H1 (cell line): Measurements from ENCODE around the gene MAPK8IP3. TPM values are rescaled to one million over a fixed set of nuclear protein-coding genes. Genes with fewer than 3 reads are reported as not detected.

Source experiments
- CTCF ChIA-PET: fragments of 300-600 bp; sonication (Branson Sonifier 250); formaldehyde crosslinking; loops from one replicate; lab custom pipeline; 2021; ENCODE audit not compliant: partially characterized antibody; lab: Charles Lee
- POLR2A ChIA-PET: fragments of 300-600 bp; sonication (Branson Sonifier 250); formaldehyde crosslinking; loops from one replicate; lab custom pipeline; 2021; ENCODE audit warnings: inconsistent platforms; ENCODE audit not compliant: partially characterized antibody; lab: Charles Lee
- DNase-seq, 2 experiments: peaks; one replicate each; pipeline versions ENCODE4 v3.0.0 to v3.0.0-alpha.2; 2010 to 2022; ENCODE audit warnings: low spot score in 2 of 2, low read depth in 1 of 2, mixed read lengths in 1 of 2
- FAIRE-seq: peaks from 2 replicates; lab custom pipeline; 2011; peaks lifted over from hg19 to GRCh38; lab: Jason Lieb, UNC
- H2AFZ ChIP-seq: 2 replicates; pipeline ENCODE4 v1.8.1; 2012; ENCODE audit warnings: low read length, inconsistent platforms
- H2AK5ac ChIP-seq: 2 replicates; pipeline ENCODE4 v1.6.1; 2013; ENCODE audit warnings: low read depth, low read length
- H2BK120ac ChIP-seq: replicated peaks from 2 replicates; pipeline ENCODE3; 2013; ENCODE audit warnings: low read depth, low read length, inconsistent platforms
- H2BK12ac ChIP-seq: 2 replicates; pipeline ENCODE4 v1.6.1; 2013; ENCODE audit warnings: low read depth, low read length
- H2BK15ac ChIP-seq: 2 replicates; pipeline ENCODE4 v1.6.1; 2013; ENCODE audit warnings: low read length
- H2BK20ac ChIP-seq: 2 replicates; pipeline ENCODE4 v1.6.1; 2013; ENCODE audit warnings: low read length
- H2BK5ac ChIP-seq: 2 replicates; pipeline ENCODE4 v1.6.1; 2013; ENCODE audit warnings: low read depth, low read length
- H3K14ac ChIP-seq: 2 replicates; pipeline ENCODE4 v1.6.1; 2013; ENCODE audit warnings: inconsistent platforms; ENCODE audit not compliant: insufficient read length
- H3K18ac ChIP-seq: 2 replicates; pipeline ENCODE4 v1.6.1; 2013; ENCODE audit warnings: low read length; ENCODE audit errors: extremely low read depth
- H3K23ac ChIP-seq: 2 replicates; pipeline ENCODE4 v1.6.1; 2013; ENCODE audit warnings: inconsistent platforms; ENCODE audit not compliant: insufficient read length
- H3K23me2 ChIP-seq: 2 replicates; pipeline ENCODE4 v1.6.1; 2013; ENCODE audit warnings: low read depth, low read length
- H3K27ac ChIP-seq: 2 replicates; pipeline ENCODE4 v1.6.1; 2011; ENCODE audit warnings: low read depth, low read length, inconsistent platforms
- H3K27me3 ChIP-seq, 4 experiments: replicated peaks in 1 of 4; 1 replicate in 1 of 4; 2 replicates in 3 of 4; pipeline versions ENCODE4 v1.6.1 to v1.8.1; 2011 to 2013; ENCODE audit warnings: low read length in 3 of 4, mild to moderate bottlenecking in 3 of 4, inconsistent platforms in 2 of 4, mixed read lengths in 2 of 4, moderate library complexity in 1 of 4; ENCODE audit not compliant: control insufficient read depth in 3 of 4, insufficient read depth in 3 of 4; ENCODE audit errors: extremely low read depth in 1 of 4
- H3K36me3 ChIP-seq, 4 experiments: 2 replicates each; pipeline versions ENCODE4 v1.6.1 to v1.8.1; 2011 to 2013; ENCODE audit warnings: mild to moderate bottlenecking in 4 of 4, low read length in 3 of 4, moderate library complexity in 2 of 4, control low read depth in 1 of 4, inconsistent platforms in 1 of 4; ENCODE audit not compliant: insufficient read depth in 4 of 4, control insufficient read depth in 2 of 4
- H3K4ac ChIP-seq: replicated peaks from 2 replicates; pipeline ENCODE3; 2013; ENCODE audit warnings: low read length, low read depth, mixed read lengths, inconsistent platforms; ENCODE audit not compliant: insufficient read length
- H3K4me1 ChIP-seq, 4 experiments: replicated peaks in 1 of 4; 1 replicate in 1 of 4; 2 replicates in 3 of 4; pipeline versions ENCODE4 v1.6.1 to v1.8.1; 2011 to 2013; ENCODE audit warnings: low read length in 3 of 4, inconsistent platforms in 2 of 4, mixed read lengths in 1 of 4; ENCODE audit not compliant: insufficient read depth in 4 of 4, control insufficient read depth in 3 of 4
- H3K4me2 ChIP-seq, 2 experiments: 2 replicates each; pipeline versions ENCODE4 v1.6.1 to v1.8.1; 2011 to 2013; ENCODE audit warnings: low read depth in 2 of 2, low read length in 2 of 2, control low read depth in 1 of 2, inconsistent platforms in 1 of 2, mild to moderate bottlenecking in 1 of 2; ENCODE audit not compliant: insufficient read depth in 1 of 2
- H3K4me3 ChIP-seq, 4 experiments: fragments of 200-600, 300-600 bp in 1 of 4; sonication (generic), shearing (Covaris generic), sonication (Bioruptor Twin) in 1 of 4; 2 replicates each; pipeline versions ENCODE4 v1.5.1 to v1.8.1; 2011 to 2016; ENCODE audit warnings: low read length in 4 of 4, low read depth in 3 of 4, control low read depth in 2 of 4, inconsistent platforms in 2 of 4, mild to moderate bottlenecking in 2 of 4, mixed read lengths in 1 of 4, moderate library complexity in 1 of 4; ENCODE audit not compliant: insufficient read depth in 2 of 4; ENCODE audit errors: extremely low read depth in 1 of 4
- H3K56ac ChIP-seq: replicated peaks from 2 replicates; pipeline ENCODE3; 2013; ENCODE audit warnings: low read depth, mild to moderate bottlenecking, mixed read lengths, low read length, inconsistent platforms; ENCODE audit not compliant: insufficient read length
- H3K79me1 ChIP-seq: 2 replicates; pipeline ENCODE4 v1.6.1; 2013; ENCODE audit warnings: low read depth, low read length, control low read depth
- H3K79me2 ChIP-seq, 2 experiments: 2 replicates each; pipeline versions ENCODE4 v1.6.1 to v1.8.1; 2012 to 2013; ENCODE audit warnings: low read length in 2 of 2, mild to moderate bottlenecking in 2 of 2, inconsistent platforms in 1 of 2; ENCODE audit not compliant: insufficient read depth in 2 of 2, control insufficient read depth in 1 of 2
- H3K9ac ChIP-seq, 4 experiments: replicated peaks in 1 of 4; 1 replicate in 1 of 4; 2 replicates in 3 of 4; pipeline versions ENCODE4 v1.6.1 to v1.8.1; 2011 to 2013; ENCODE audit warnings: low read depth in 3 of 4, low read length in 3 of 4, control low read depth in 2 of 4, mild to moderate bottlenecking in 2 of 4, moderate library complexity in 2 of 4, inconsistent platforms in 1 of 4; ENCODE audit errors: extremely low read depth in 1 of 4
- H3K9me3 ChIP-seq, 2 experiments: 2 replicates each; pipeline versions ENCODE4 v1.6.1 to v1.8.1; 2012 to 2013; ENCODE audit warnings: mild to moderate bottlenecking in 2 of 2, moderate library complexity in 2 of 2, control low read depth in 1 of 2, inconsistent platforms in 1 of 2, low read depth in 1 of 2, low read length in 1 of 2, mixed read lengths in 1 of 2; ENCODE audit not compliant: insufficient read depth in 2 of 2
- H4K20me1 ChIP-seq, 2 experiments: replicated peaks in 1 of 2; 2 replicates each; pipeline versions ENCODE3 to v1.8.1; 2011 to 2013; ENCODE audit warnings: inconsistent platforms in 2 of 2, low read length in 2 of 2, mild to moderate bottlenecking in 1 of 2; ENCODE audit not compliant: insufficient read depth in 2 of 2, control insufficient read depth in 1 of 2
- H4K5ac ChIP-seq: 2 replicates; pipeline ENCODE4 v1.6.1; 2013; ENCODE audit warnings: low read length, low read depth, mixed read lengths, inconsistent platforms; ENCODE audit not compliant: insufficient read length
- H4K8ac ChIP-seq: 2 replicates; pipeline ENCODE4 v1.8.0; 2013; ENCODE audit warnings: mild to moderate bottlenecking, moderate library complexity, low read length, inconsistent platforms; ENCODE audit not compliant: insufficient read depth; ENCODE audit errors: extremely low read depth
- H4K91ac ChIP-seq: replicated peaks from 2 replicates; pipeline ENCODE3; 2013; ENCODE audit warnings: low read length, mixed read lengths, inconsistent platforms; ENCODE audit not compliant: insufficient read length
- ASH2L ChIP-seq: fragments of 200-600, 300-600 bp; sonication (generic); IDR thresholded peaks from one replicate; pipeline ENCODE4 v1.7.1; 2017; ENCODE audit warnings: low read length
- CBX8 ChIP-seq: fragments of 300-800, 300-1000 bp; sonication (generic); IDR thresholded peaks from 2 replicates; pipeline ENCODE4 v1.7.1; 2016; ENCODE audit warnings: low read depth, low read length, borderline replicate concordance
- KDM5A ChIP-seq: fragments of 200-600 bp; IDR thresholded peaks from 2 replicates; pipeline ENCODE4 v1.7.1; 2012; ENCODE audit warnings: mild to moderate bottlenecking, low read length, inconsistent platforms, mixed read lengths
- TEAD4 ChIP-seq: IDR thresholded peaks from 2 replicates; pipeline ENCODE4 v1.6.1; 2012; ENCODE audit warnings: low read depth, low read length, inconsistent platforms, mixed read lengths
- ZNF274 ChIP-seq: IDR thresholded peaks from 2 replicates; pipeline ENCODE4 v1.7.0; 2012; ENCODE audit warnings: low read length, borderline replicate concordance; ENCODE audit errors: extremely low read depth
- WGBS, 2 experiments: shearing (Covaris generic) in 1 of 2; methylation state at CpG; one replicate each; pipeline versions ENCODE4 v1.1.6 to v1.1.7; 2013 to 2015; ENCODE audit warnings: low lambda C conversion rate in 2 of 2, mixed read lengths in 2 of 2, inconsistent platforms in 1 of 2, low coverage in 1 of 2, missing lambda C conversion rate in 1 of 2; ENCODE audit not compliant: insufficient replicate concordance in 2 of 2, insufficient coverage in 1 of 2, insufficient read length in 1 of 2; ENCODE audit errors: extremely low coverage in 1 of 2, missing lambda C conversion rate in 1 of 2; 5-methylcytosine and 5-hydroxymethylcytosine counted together
- polyA plus RNA-seq, 7 experiments: library from polyadenylated mRNA; depleted of rRNA in 3 of 7; stranded (reverse) in 5 of 7; unstranded in 2 of 7; fragments of >200 nt in 5 of 7; fragments of 200-250 nt in 2 of 7; gene quantifications; 1 replicate in 5 of 7; 2 replicates in 1 of 7; 4 replicates in 1 of 7; pipeline versions ENCODE4 v1.2.1 to v1.2.3, GENCODE V29; 2011 to 2013; ENCODE audit warnings: missing spikeins in 2 of 7, mixed read lengths in 2 of 7
- total RNA-seq: library from RNA; stranded (reverse); fragmentation: NEBNext Ultra II Directional; extraction: Animal tissue kit (Norgen Biotek cat#: 25700); gene quantifications from 2 replicates; pipeline ENCODE4 v1.2.1, GENCODE V29; 2021

MAPK8IP3 gene
- total and polyA plus RNA-seq, 2 of the 8 experiments (the other 6 are each of a cell fraction or from before 2014, with no cell fraction given), result 16.9 to 43.4 TPM

GRCh38 chr16:1819611-1820010, 113.6 kb downstream of the MAPK8IP3 start:
- no peak for FAIRE-seq

More at GRCh38 chr16:1819611-1820010, 113.6 kb downstream of the MAPK8IP3 start:
- Histone ChIP-seq H2BK120ac (no peak overlapping the region), H4K8ac (no peak overlapping the region; the same call in 1 of the 2 replicates), H2AFZ (no peak overlapping the region), H4K20me1 (peaks cover 4 to 9% of the 10 kb centered on the region in 2 experiments), H3K27me3 (no peaks in the 10 kb centered on the region), H3K79me2 (no peaks in the 10 kb centered on the region), H2BK15ac (no peak overlapping the region), H3K27ac (no peak overlapping the region), H3K9me3 (no peaks in the 10 kb centered on the region), H2BK5ac (no peak overlapping the region), H2AK5ac (no peak overlapping the region), H3K4ac (no peak overlapping the region), H2BK20ac (no peak overlapping the region), H3K79me1 (no peaks in the 10 kb centered on the region; the same call in 1 of the 2 replicates), H3K4me3 (no peak overlapping the region), H3K23me2 (no peaks in the 10 kb centered on the region), H3K4me1 (no peaks in the 10 kb centered on the region), H3K56ac (no peak overlapping the region), H2BK12ac (no peak overlapping the region), H3K4me2 (no peak overlapping the region), H4K91ac (no peak overlapping the region), H4K5ac (no peak overlapping the region), H3K18ac (no peak overlapping the region), H3K23ac (no peak overlapping the region), H3K9ac (no peak overlapping the region), H3K14ac (no peak overlapping the region), H3K36me3 (peaks cover 0 to 9% (median 4%) of the 10 kb centered on the region in 4 experiments; a peak in 5 of 8 replicates)
- 97% methylated on average over 14 of the region's 15 CpGs; no CpG with 5 or more reads in 1 of the 2 experiments for WGBS, 2 experiments
- no peak for DNase-seq
- CTCF ChIA-PET, result no interaction called here
- POLR2A ChIA-PET, result interaction anchor here (1.0 kb wide), 1 partner anchor 28 kb away, joined by 3 read pairs; no protein-coding TSS in a partner anchor
- TF ChIP-seq TEAD4 (no peak), CBX8 (no peak), ASH2L (no peak), ZNF274 (no peak), KDM5A (no peak)
